ENCODE data around the gene LTBP1.

The LTBP1 gene

DNA sequence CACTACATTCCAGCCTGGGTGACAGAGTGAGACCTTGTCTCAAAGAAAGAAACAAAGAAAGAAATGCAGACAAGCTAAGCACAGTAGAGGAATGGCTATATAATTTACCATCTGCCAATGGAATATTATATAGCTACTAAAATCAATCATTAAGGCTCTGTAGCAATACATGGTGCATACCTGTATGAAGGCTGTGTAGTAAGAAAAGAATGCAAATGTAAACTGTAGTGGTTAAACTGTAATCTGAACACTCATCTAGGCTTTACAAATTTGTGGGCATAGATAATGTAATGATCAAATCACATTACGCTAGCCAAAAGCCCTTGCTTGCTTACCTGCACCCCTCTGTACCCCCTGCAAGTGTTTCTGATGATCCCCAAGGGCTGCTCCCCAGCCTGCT lies 230.9 kb downstream of the LTBP1 start:
- in situ Hi-C loops (cut with HindIII; ENCODE audit: low sequenced_read_pairs), result no loop called here
- no peak overlapping the region for H3K4me3 ChIP-seq (ENCODE audit: low read depth, low read length)
- DNase-seq (ENCODE audit: low read depth), result no peak
- TF ChIP-seq, protein P1, sequence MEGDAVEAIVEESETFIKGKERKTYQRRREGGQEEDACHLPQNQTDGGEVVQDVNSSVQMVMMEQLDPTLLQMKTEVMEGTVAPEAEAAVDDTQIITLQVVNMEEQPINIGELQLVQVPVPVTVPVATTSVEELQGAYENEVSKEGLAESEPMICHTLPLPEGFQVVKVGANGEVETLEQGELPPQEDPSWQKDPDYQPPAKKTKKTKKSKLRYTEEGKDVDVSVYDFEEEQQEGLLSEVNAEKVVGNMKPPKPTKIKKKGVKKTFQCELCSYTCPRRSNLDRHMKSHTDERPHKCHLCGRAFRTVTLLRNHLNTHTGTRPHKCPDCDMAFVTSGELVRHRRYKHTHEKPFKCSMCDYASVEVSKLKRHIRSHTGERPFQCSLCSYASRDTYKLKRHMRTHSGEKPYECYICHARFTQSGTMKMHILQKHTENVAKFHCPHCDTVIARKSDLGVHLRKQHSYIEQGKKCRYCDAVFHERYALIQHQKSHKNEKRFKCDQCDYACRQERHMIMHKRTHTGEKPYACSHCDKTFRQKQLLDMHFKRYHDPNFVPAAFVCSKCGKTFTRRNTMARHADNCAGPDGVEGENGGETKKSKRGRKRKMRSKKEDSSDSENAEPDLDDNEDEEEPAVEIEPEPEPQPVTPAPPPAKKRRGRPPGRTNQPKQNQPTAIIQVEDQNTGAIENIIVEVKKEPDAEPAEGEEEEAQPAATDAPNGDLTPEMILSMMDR (IDR thresholded peaks at IDR 0.05; ENCODE audit: low read depth, low read length, missing control alignments), result no peak

DNA sequence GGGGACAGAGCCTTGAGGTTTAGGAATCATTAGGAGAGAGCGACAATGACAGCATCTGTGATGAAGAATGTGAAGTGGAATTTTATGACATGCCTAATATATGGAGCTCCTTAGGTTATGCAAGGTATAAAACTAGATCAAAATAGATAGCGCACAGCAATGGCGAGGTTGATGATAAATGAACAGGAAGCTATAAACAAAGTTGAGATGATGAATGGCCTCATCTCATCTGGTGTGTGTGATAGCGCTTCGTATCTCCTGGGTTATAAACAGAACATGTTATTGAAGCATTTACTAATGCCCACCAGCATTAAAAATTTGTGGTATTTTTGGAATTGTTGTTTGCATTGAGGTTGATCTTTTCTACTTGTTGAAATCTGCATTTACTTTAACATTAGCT lies 231.5 kb downstream of the LTBP1 start:
- no peak overlapping the region for H3K4me3 ChIP-seq (ENCODE audit: low read depth, low read length)
- in situ Hi-C loops (cut with HindIII; ENCODE audit: low sequenced_read_pairs), result no loop called here
- TF ChIP-seq, protein P1 (IDR thresholded peaks at IDR 0.05; ENCODE audit: low read depth, low read length, missing control alignments), result no peak
- no peak for DNase-seq (ENCODE audit: low read depth)

DNA sequence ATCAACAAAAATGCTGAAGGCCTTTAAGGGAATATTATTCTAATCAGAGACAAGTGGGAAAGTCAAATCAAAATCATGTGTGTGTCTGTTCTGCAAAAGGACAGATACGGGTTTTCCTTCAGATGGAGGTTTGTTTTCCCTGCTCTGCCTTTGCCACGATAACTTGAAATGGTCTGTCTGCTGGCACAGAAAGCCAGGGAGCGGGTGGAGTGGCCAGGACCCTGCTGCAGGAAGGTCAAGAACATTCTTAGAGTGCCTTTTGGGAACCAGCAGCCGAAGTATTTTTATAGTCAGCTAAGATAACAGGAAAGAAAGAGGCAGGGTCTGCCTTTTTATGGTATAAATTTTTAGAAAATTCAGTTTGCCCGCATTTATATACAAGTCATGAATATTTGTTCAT lies 234.2 kb downstream of the LTBP1 start:
- H3K4me3 ChIP-seq (ENCODE audit: low read depth, low read length), result no peak overlapping the region
- DNase-seq (ENCODE audit: low read depth), result no peak
- in situ Hi-C loops (cut with HindIII; ENCODE audit: low sequenced_read_pairs), result no loop called here
- TF ChIP-seq, protein P1 (IDR thresholded peaks at IDR 0.05; ENCODE audit: low read depth, low read length, missing control alignments), result no peak

DNA sequence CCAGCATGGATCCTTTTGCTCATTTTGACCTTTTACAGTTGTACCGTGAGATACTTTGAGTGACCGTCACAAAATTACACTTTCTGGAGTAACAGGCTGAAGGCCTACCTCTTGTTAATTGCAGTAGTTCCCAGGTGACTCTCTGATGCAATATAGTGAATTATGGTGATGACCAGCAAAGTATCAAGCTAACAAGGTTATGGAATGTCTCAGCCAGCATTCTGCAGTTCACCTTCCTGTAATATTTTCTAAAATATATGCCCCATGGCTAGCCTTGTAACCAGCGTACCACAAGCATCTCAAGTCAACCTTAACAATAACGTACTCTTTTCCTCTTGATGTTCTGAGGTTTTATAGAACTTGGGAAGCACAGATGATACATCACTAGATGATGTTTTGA lies 234.7 kb downstream of the LTBP1 start:
- in situ Hi-C loops (cut with HindIII; ENCODE audit: low sequenced_read_pairs), result no loop called here
- TF ChIP-seq, protein P1 (IDR thresholded peaks at IDR 0.05; ENCODE audit: low read depth, low read length, missing control alignments), result no peak
- DNase-seq (ENCODE audit: low read depth), result no peak
- H3K4me3 ChIP-seq (ENCODE audit: low read depth, low read length), result no peak overlapping the region

DNA sequence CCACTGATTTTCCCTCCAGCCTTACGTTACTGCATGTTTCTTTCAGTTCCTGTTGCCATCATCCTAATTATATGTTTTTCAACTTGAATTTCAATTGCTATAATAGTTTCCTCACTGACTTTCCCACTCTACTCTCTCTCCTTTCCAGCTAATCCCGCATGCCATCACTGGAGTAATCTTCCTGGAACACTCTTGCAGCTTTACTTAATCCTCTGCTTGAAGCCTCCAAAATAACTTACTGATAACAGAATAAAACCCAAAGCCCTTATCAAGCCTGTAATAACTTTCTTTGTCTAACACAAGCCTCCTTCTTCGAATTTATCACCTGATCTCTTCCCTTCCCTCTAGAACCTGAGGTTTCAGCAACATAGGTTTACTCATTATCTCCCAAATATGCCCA lies 237.3 kb downstream of the LTBP1 start:
- in situ Hi-C loops (cut with HindIII; ENCODE audit: low sequenced_read_pairs), result no loop called here
- no peak overlapping the region for H3K4me3 ChIP-seq (ENCODE audit: low read depth, low read length)
- TF ChIP-seq, protein P1 (IDR thresholded peaks at IDR 0.05; ENCODE audit: low read depth, low read length, missing control alignments), result no peak
- DNase-seq (ENCODE audit: low read depth), result no peak

DNA sequence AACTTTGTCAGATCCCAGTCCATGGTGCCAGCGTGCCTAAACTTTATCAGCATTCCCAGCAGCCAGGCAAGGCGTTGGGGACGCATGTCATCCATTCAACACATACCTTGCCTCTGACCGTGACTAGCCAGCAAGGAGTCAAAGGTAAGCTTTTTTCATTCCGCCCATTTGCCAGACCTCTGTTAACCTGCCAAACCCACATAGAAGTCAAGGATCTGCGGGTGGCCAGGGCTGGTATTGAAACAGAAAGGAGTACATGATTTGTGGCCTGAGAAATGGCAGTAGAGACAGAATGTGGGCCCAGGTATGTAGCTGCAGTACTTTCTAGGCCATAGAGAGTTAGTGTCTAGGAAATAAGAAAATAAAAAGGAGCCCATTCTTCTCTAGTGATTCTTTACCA lies 240.2 kb downstream of the LTBP1 start:
- in situ Hi-C loops (cut with HindIII; ENCODE audit: low sequenced_read_pairs), result no loop called here

More for the DNA sequence above, 240.2 kb downstream of the LTBP1 start:
- TF ChIP-seq, protein P1 (IDR thresholded peaks at IDR 0.05; ENCODE audit: low read depth, low read length, missing control alignments), result no peak
- no peak overlapping the region for H3K4me3 ChIP-seq (ENCODE audit: low read depth, low read length)
- no peak for DNase-seq (ENCODE audit: low read depth)

All from astrocyte of the cerebellum (primary cell).